Measurements from ENCODE around the gene PAF1.

- TF ChIP-seq CTCF (IDR thresholded peaks at IDR 0.05), result no peak
- TF ChIP-seq POLR2A (IDR thresholded peaks at IDR 0.05), result no peak
Observed at GRCh38 chr19:39379865-39380396, 11.0 kb downstream of the PAF1 start.

Measured in uterus (tissue), 2 donors.